Activated T-cell treated with anti-CD3 and anti-CD28 coated beads, Interleukin-2, amount 50 U/mL, for 72 hours (primary cell): ENCODE data around the gene CDK18. TPM values are rescaled to one million over a fixed set of nuclear protein-coding genes. Genes with fewer than 3 reads are reported as not detected.
A peak's percentile ranks its signal among the peaks of the same experiment; 100 is the strongest.

Source experiments
- ATAC-seq, 2 donors: fragments of 150-1000 bp; cut with Tn5 transposase; replicated peaks in 1 of 2; 2 replicates each; pipeline ENCODE4 v1.10.0; 2021; ENCODE audit warnings: moderate library complexity in 2 of 2, mild to moderate bottlenecking in 1 of 2
- DNase-seq, 2 donors: peaks; one replicate each; pipeline ENCODE4 v3.0.0; 2021 to 2022; ENCODE audit warnings: mixed read lengths in 1 of 2
- H3K27ac Mint-ChIP-seq: one replicate; pipeline ENCODE4 v1.8.0; 2022; ENCODE audit warnings: mild to moderate bottlenecking, moderate library complexity, mixed read lengths
- H3K27me3 Mint-ChIP-seq: one replicate; pipeline ENCODE4 v1.8.0; 2022; ENCODE audit warnings: low read depth, mixed read lengths
- H3K36me3 Mint-ChIP-seq, 2 donors: one replicate each; pipeline ENCODE4 v1.8.0; 2022; ENCODE audit warnings: mixed read lengths in 2 of 2, mild to moderate bottlenecking in 1 of 2; ENCODE audit not compliant: insufficient read depth in 2 of 2
- H3K4me1 Mint-ChIP-seq: one replicate; pipeline ENCODE4 v1.8.0; 2022; ENCODE audit warnings: low read depth, mixed read lengths
- H3K4me3 Mint-ChIP-seq, 2 donors: one replicate each; pipeline ENCODE4 v1.8.0; 2022; ENCODE audit warnings: mild to moderate bottlenecking in 2 of 2, mixed read lengths in 2 of 2, moderate library complexity in 2 of 2
- H3K9me3 Mint-ChIP-seq, 2 donors: one replicate each; pipeline ENCODE4 v1.8.0; 2022; ENCODE audit warnings: mixed read lengths in 2 of 2
- total RNA-seq, 2 donors: library from RNA; stranded (reverse); gene quantifications; one replicate each; pipeline ENCODE4 v1.2.3, GENCODE V29; 2022

CDK18 gene
- total RNA-seq, 2 donors from 2014 or later: 2.3 to 3.3 TPM

- ATAC-seq (no peak), DNase-seq (no peak)
- H3K27me3 Mint-ChIP-seq: no peaks in the 10 kb centered on the region
- no peak overlapping the region for H3K27ac Mint-ChIP-seq
- no peak overlapping the region for H3K4me3 Mint-ChIP-seq
- H3K4me1 Mint-ChIP-seq: no peaks in the 10 kb centered on the region
- no peaks in the 10 kb centered on the region for H3K9me3 Mint-ChIP-seq
- no peaks in the 10 kb centered on the region for H3K36me3 Mint-ChIP-seq
Measured at GRCh38 chr1:205514211-205515142, 10.0 kb downstream of the CDK18 start.

GRCh38 chr1:205515781-205516253, 11.3 kb downstream of the CDK18 start:
- no peaks in the 10 kb centered on the region for H3K27me3 Mint-ChIP-seq
- no peak for DNase-seq
- no peak for ATAC-seq
- H3K9me3 Mint-ChIP-seq: no peaks in the 10 kb centered on the region
- H3K36me3 Mint-ChIP-seq: no peaks in the 10 kb centered on the region
- H3K27ac Mint-ChIP-seq: no peak overlapping the region
- H3K4me3 Mint-ChIP-seq: no peak overlapping the region
- H3K4me1 Mint-ChIP-seq: no peaks in the 10 kb centered on the region

GRCh38 chr1:205516362-205516761, 11.9 kb downstream of the CDK18 start:
- DNase-seq (no peak), ATAC-seq (no peak)
- Mint-ChIP-seq H3K9me3 (no peaks in the 10 kb centered on the region), H3K4me3 (no peak overlapping the region), H3K27me3 (no peaks in the 10 kb centered on the region), H3K27ac (no peak overlapping the region), H3K36me3 (no peaks in the 10 kb centered on the region), H3K4me1 (no peaks in the 10 kb centered on the region)

GRCh38 chr1:205517288-205517687, 12.8 kb downstream of the CDK18 start:
- H3K27ac Mint-ChIP-seq: no peak overlapping the region
- no peak for ATAC-seq
- H3K36me3 Mint-ChIP-seq: no peaks in the 10 kb centered on the region
- H3K4me1 Mint-ChIP-seq: no peaks in the 10 kb centered on the region
- H3K4me3 Mint-ChIP-seq: no peak overlapping the region
- no peaks in the 10 kb centered on the region for H3K27me3 Mint-ChIP-seq
- H3K9me3 Mint-ChIP-seq: no peaks in the 10 kb centered on the region
- DNase-seq: no peak

- no peaks in the 10 kb centered on the region for H3K27me3 Mint-ChIP-seq
- H3K27ac Mint-ChIP-seq: no peak overlapping the region
- DNase-seq (no peak), ATAC-seq (no peak)
- no peaks in the 10 kb centered on the region for H3K4me1 Mint-ChIP-seq
- H3K4me3 Mint-ChIP-seq: no peak overlapping the region
- no peaks in the 10 kb centered on the region for H3K9me3 Mint-ChIP-seq
- no peaks in the 10 kb centered on the region for H3K36me3 Mint-ChIP-seq
Measured at GRCh38 chr1:205517763-205518162, 13.3 kb downstream of the CDK18 start.

- Mint-ChIP-seq H3K4me3 (no peak overlapping the region), H3K9me3 (no peaks in the 10 kb centered on the region), H3K27ac (no peak overlapping the region), H3K36me3 (no peaks in the 10 kb centered on the region), H3K4me1 (no peaks in the 10 kb centered on the region), H3K27me3 (no peaks in the 10 kb centered on the region)
- no peak for ATAC-seq
- no peak for DNase-seq
Measured at GRCh38 chr1:205518661-205519540, 14.4 kb downstream of the CDK18 start.

- H3K4me3 Mint-ChIP-seq: no peak overlapping the region
- no peaks in the 10 kb centered on the region for H3K36me3 Mint-ChIP-seq
- ATAC-seq (no peak), DNase-seq (no peak)
- H3K27ac Mint-ChIP-seq: no peak overlapping the region
- H3K9me3 Mint-ChIP-seq: no peaks in the 10 kb centered on the region
- H3K27me3 Mint-ChIP-seq: no peaks in the 10 kb centered on the region
- no peaks in the 10 kb centered on the region for H3K4me1 Mint-ChIP-seq
Measured at GRCh38 chr1:205519541-205520131, 15.2 kb downstream of the CDK18 start.

GRCh38 chr1:205520709-205521108, 16.2 kb downstream of the CDK18 start:
- Mint-ChIP-seq H3K4me1 (no peaks in the 10 kb centered on the region), H3K9me3 (no peaks in the 10 kb centered on the region), H3K27ac (no peak overlapping the region), H3K4me3 (no peak overlapping the region), H3K27me3 (no peaks in the 10 kb centered on the region), H3K36me3 (no peaks in the 10 kb centered on the region)
- ATAC-seq (no peak), DNase-seq (no peak)

- Mint-ChIP-seq H3K9me3 (no peaks in the 10 kb centered on the region), H3K27me3 (no peaks in the 10 kb centered on the region), H3K4me1 (no peaks in the 10 kb centered on the region), H3K4me3 (no peak overlapping the region), H3K27ac (no peak overlapping the region), H3K36me3 (no peaks in the 10 kb centered on the region)
- ATAC-seq: no peak
- DNase-seq: no peak
Measured at GRCh38 chr1:205521686-205522085, 17.2 kb downstream of the CDK18 start.

- DNase-seq (no peak), ATAC-seq (no peak)
- Mint-ChIP-seq H3K36me3 (no peaks in the 10 kb centered on the region), H3K4me1 (no peaks in the 10 kb centered on the region), H3K27me3 (no peaks in the 10 kb centered on the region), H3K27ac (no peak overlapping the region), H3K9me3 (no peaks in the 10 kb centered on the region), H3K4me3 (no peak overlapping the region)
Measured at GRCh38 chr1:205522692-205523091, 18.2 kb downstream of the CDK18 start.

GRCh38 chr1:205523261-205523890, 18.9 kb downstream of the CDK18 start:
- Mint-ChIP-seq H3K27ac (no peak overlapping the region), H3K36me3 (no peaks in the 10 kb centered on the region), H3K4me3 (no peak overlapping the region), H3K27me3 (no peaks in the 10 kb centered on the region), H3K4me1 (no peaks in the 10 kb centered on the region), H3K9me3 (no peaks in the 10 kb centered on the region)
- DNase-seq (no peak), ATAC-seq (no peak)

GRCh38 chr1:205523891-205524793, 19.7 kb downstream of the CDK18 start:
- Mint-ChIP-seq H3K27me3 (no peaks in the 10 kb centered on the region), H3K4me1 (no peaks in the 10 kb centered on the region), H3K27ac (no peak overlapping the region), H3K4me3 (no peak overlapping the region), H3K36me3 (no peaks in the 10 kb centered on the region), H3K9me3 (no peaks in the 10 kb centered on the region)
- DNase-seq: peak; percentile 74 to 78
- ATAC-seq: peak; percentile 53 to 59
